ENCODE data around the gene ANXA5.

DNA sequence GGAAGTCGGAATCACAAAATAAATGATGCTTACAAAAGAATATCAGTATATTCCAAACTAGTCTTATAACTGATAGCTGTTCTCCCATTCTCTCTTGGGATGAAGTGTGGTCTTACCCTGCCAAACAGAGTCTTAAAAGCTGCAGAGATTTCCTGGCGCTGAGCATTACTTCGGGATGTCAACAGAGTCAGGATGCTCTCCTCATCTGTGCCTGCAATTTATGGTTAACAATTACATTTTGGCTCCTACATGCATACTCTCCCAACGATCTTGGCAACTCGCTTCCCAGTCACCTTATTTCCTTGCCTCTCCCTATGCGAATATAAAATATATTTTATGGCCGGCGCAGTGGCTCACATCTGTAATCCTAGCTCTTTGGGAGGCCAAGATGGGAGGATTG lies 12.2 kb downstream of the ANXA5 start:
- TF ChIP-seq ZNF274 (IDR thresholded peaks at IDR 0.05; ENCODE audit: low read depth, low read length) (no peak), YY1 (IDR thresholded peaks at IDR 0.05; ENCODE audit: insufficient read depth, insufficient read length) (no peak), SUZ12 (IDR thresholded peaks at IDR 0.05; ENCODE audit: extremely low read depth, insufficient read depth, insufficient read length) (no peak)
